H1 (cell line): ENCODE measurements around the gene VCPKMT. TPM values are rescaled to one million over a fixed set of nuclear protein-coding genes. Genes with fewer than 3 reads are reported as not detected.

Experiments
- CTCF ChIA-PET: fragments of 300-600 bp; sonication (Branson Sonifier 250); formaldehyde crosslinking; loops from one replicate; lab custom pipeline; 2021; ENCODE audit not compliant: partially characterized antibody; lab: Charles Lee
- POLR2A ChIA-PET: fragments of 300-600 bp; sonication (Branson Sonifier 250); formaldehyde crosslinking; loops from one replicate; lab custom pipeline; 2021; ENCODE audit warnings: inconsistent platforms; ENCODE audit not compliant: partially characterized antibody; lab: Charles Lee
- DNase-seq, 2 experiments: peaks; one replicate each; pipeline versions ENCODE4 v3.0.0 to v3.0.0-alpha.2; 2010 to 2022; ENCODE audit warnings: low spot score in 2 of 2, low read depth in 1 of 2, mixed read lengths in 1 of 2
- FAIRE-seq: peaks from 2 replicates; lab custom pipeline; 2011; peaks lifted over from hg19 to GRCh38; lab: Jason Lieb, UNC
- H2AFZ ChIP-seq: 2 replicates; pipeline ENCODE4 v1.8.1; 2012; ENCODE audit warnings: low read length, inconsistent platforms
- H2AK5ac ChIP-seq: 2 replicates; pipeline ENCODE4 v1.6.1; 2013; ENCODE audit warnings: low read depth, low read length
- H2BK120ac ChIP-seq: replicated peaks from 2 replicates; pipeline ENCODE3; 2013; ENCODE audit warnings: low read depth, low read length, inconsistent platforms
- H2BK12ac ChIP-seq: 2 replicates; pipeline ENCODE4 v1.6.1; 2013; ENCODE audit warnings: low read depth, low read length
- H2BK15ac ChIP-seq: 2 replicates; pipeline ENCODE4 v1.6.1; 2013; ENCODE audit warnings: low read length
- H2BK20ac ChIP-seq: 2 replicates; pipeline ENCODE4 v1.6.1; 2013; ENCODE audit warnings: low read length
- H2BK5ac ChIP-seq: 2 replicates; pipeline ENCODE4 v1.6.1; 2013; ENCODE audit warnings: low read depth, low read length
- H3K14ac ChIP-seq: 2 replicates; pipeline ENCODE4 v1.6.1; 2013; ENCODE audit warnings: inconsistent platforms; ENCODE audit not compliant: insufficient read length
- H3K18ac ChIP-seq: 2 replicates; pipeline ENCODE4 v1.6.1; 2013; ENCODE audit warnings: low read length; ENCODE audit errors: extremely low read depth
- H3K23ac ChIP-seq: 2 replicates; pipeline ENCODE4 v1.6.1; 2013; ENCODE audit warnings: inconsistent platforms; ENCODE audit not compliant: insufficient read length
- H3K23me2 ChIP-seq: 2 replicates; pipeline ENCODE4 v1.6.1; 2013; ENCODE audit warnings: low read depth, low read length
- H3K27ac ChIP-seq: 2 replicates; pipeline ENCODE4 v1.6.1; 2011; ENCODE audit warnings: low read depth, low read length, inconsistent platforms
- H3K27me3 ChIP-seq, 4 experiments: replicated peaks in 1 of 4; 1 replicate in 1 of 4; 2 replicates in 3 of 4; pipeline versions ENCODE4 v1.6.1 to v1.8.1; 2011 to 2013; ENCODE audit warnings: low read length in 3 of 4, mild to moderate bottlenecking in 3 of 4, inconsistent platforms in 2 of 4, mixed read lengths in 2 of 4, moderate library complexity in 1 of 4; ENCODE audit not compliant: control insufficient read depth in 3 of 4, insufficient read depth in 3 of 4; ENCODE audit errors: extremely low read depth in 1 of 4
- H3K36me3 ChIP-seq, 4 experiments: 2 replicates each; pipeline versions ENCODE4 v1.6.1 to v1.8.1; 2011 to 2013; ENCODE audit warnings: mild to moderate bottlenecking in 4 of 4, low read length in 3 of 4, moderate library complexity in 2 of 4, control low read depth in 1 of 4, inconsistent platforms in 1 of 4; ENCODE audit not compliant: insufficient read depth in 4 of 4, control insufficient read depth in 2 of 4
- H3K4ac ChIP-seq: replicated peaks from 2 replicates; pipeline ENCODE3; 2013; ENCODE audit warnings: low read length, low read depth, mixed read lengths, inconsistent platforms; ENCODE audit not compliant: insufficient read length
- H3K4me1 ChIP-seq, 4 experiments: replicated peaks in 1 of 4; 1 replicate in 1 of 4; 2 replicates in 3 of 4; pipeline versions ENCODE4 v1.6.1 to v1.8.1; 2011 to 2013; ENCODE audit warnings: low read length in 3 of 4, inconsistent platforms in 2 of 4, mixed read lengths in 1 of 4; ENCODE audit not compliant: insufficient read depth in 4 of 4, control insufficient read depth in 3 of 4
- H3K4me2 ChIP-seq, 2 experiments: 2 replicates each; pipeline versions ENCODE4 v1.6.1 to v1.8.1; 2011 to 2013; ENCODE audit warnings: low read depth in 2 of 2, low read length in 2 of 2, control low read depth in 1 of 2, inconsistent platforms in 1 of 2, mild to moderate bottlenecking in 1 of 2; ENCODE audit not compliant: insufficient read depth in 1 of 2
- H3K4me3 ChIP-seq, 4 experiments: fragments of 200-600, 300-600 bp in 1 of 4; sonication (generic), shearing (Covaris generic), sonication (Bioruptor Twin) in 1 of 4; 2 replicates each; pipeline versions ENCODE4 v1.5.1 to v1.8.1; 2011 to 2016; ENCODE audit warnings: low read length in 4 of 4, low read depth in 3 of 4, control low read depth in 2 of 4, inconsistent platforms in 2 of 4, mild to moderate bottlenecking in 2 of 4, mixed read lengths in 1 of 4, moderate library complexity in 1 of 4; ENCODE audit not compliant: insufficient read depth in 2 of 4; ENCODE audit errors: extremely low read depth in 1 of 4
- H3K56ac ChIP-seq: replicated peaks from 2 replicates; pipeline ENCODE3; 2013; ENCODE audit warnings: low read depth, mild to moderate bottlenecking, mixed read lengths, low read length, inconsistent platforms; ENCODE audit not compliant: insufficient read length
- H3K79me1 ChIP-seq: 2 replicates; pipeline ENCODE4 v1.6.1; 2013; ENCODE audit warnings: low read depth, low read length, control low read depth
- H3K79me2 ChIP-seq, 2 experiments: 2 replicates each; pipeline versions ENCODE4 v1.6.1 to v1.8.1; 2012 to 2013; ENCODE audit warnings: low read length in 2 of 2, mild to moderate bottlenecking in 2 of 2, inconsistent platforms in 1 of 2; ENCODE audit not compliant: insufficient read depth in 2 of 2, control insufficient read depth in 1 of 2
- H3K9ac ChIP-seq, 4 experiments: replicated peaks in 1 of 4; 1 replicate in 1 of 4; 2 replicates in 3 of 4; pipeline versions ENCODE4 v1.6.1 to v1.8.1; 2011 to 2013; ENCODE audit warnings: low read depth in 3 of 4, low read length in 3 of 4, control low read depth in 2 of 4, mild to moderate bottlenecking in 2 of 4, moderate library complexity in 2 of 4, inconsistent platforms in 1 of 4; ENCODE audit errors: extremely low read depth in 1 of 4
- H3K9me3 ChIP-seq, 2 experiments: 2 replicates each; pipeline versions ENCODE4 v1.6.1 to v1.8.1; 2012 to 2013; ENCODE audit warnings: mild to moderate bottlenecking in 2 of 2, moderate library complexity in 2 of 2, control low read depth in 1 of 2, inconsistent platforms in 1 of 2, low read depth in 1 of 2, low read length in 1 of 2, mixed read lengths in 1 of 2; ENCODE audit not compliant: insufficient read depth in 2 of 2
- H4K20me1 ChIP-seq, 2 experiments: replicated peaks in 1 of 2; 2 replicates each; pipeline versions ENCODE3 to v1.8.1; 2011 to 2013; ENCODE audit warnings: inconsistent platforms in 2 of 2, low read length in 2 of 2, mild to moderate bottlenecking in 1 of 2; ENCODE audit not compliant: insufficient read depth in 2 of 2, control insufficient read depth in 1 of 2
- H4K5ac ChIP-seq: 2 replicates; pipeline ENCODE4 v1.6.1; 2013; ENCODE audit warnings: low read length, low read depth, mixed read lengths, inconsistent platforms; ENCODE audit not compliant: insufficient read length
- H4K8ac ChIP-seq: 2 replicates; pipeline ENCODE4 v1.8.0; 2013; ENCODE audit warnings: mild to moderate bottlenecking, moderate library complexity, low read length, inconsistent platforms; ENCODE audit not compliant: insufficient read depth; ENCODE audit errors: extremely low read depth
- H4K91ac ChIP-seq: replicated peaks from 2 replicates; pipeline ENCODE3; 2013; ENCODE audit warnings: low read length, mixed read lengths, inconsistent platforms; ENCODE audit not compliant: insufficient read length
- FOSL1 ChIP-seq: IDR thresholded peaks from 2 replicates; pipeline ENCODE4 v1.6.1; 2011; ENCODE audit warnings: mild to moderate bottlenecking, low read depth, low read length, moderate library complexity; ENCODE audit not compliant: insufficient read depth
- WGBS, 2 experiments: shearing (Covaris generic) in 1 of 2; methylation state at CpG; one replicate each; pipeline versions ENCODE4 v1.1.6 to v1.1.7; 2013 to 2015; ENCODE audit warnings: low lambda C conversion rate in 2 of 2, mixed read lengths in 2 of 2, inconsistent platforms in 1 of 2, low coverage in 1 of 2, missing lambda C conversion rate in 1 of 2; ENCODE audit not compliant: insufficient replicate concordance in 2 of 2, insufficient coverage in 1 of 2, insufficient read length in 1 of 2; ENCODE audit errors: extremely low coverage in 1 of 2, missing lambda C conversion rate in 1 of 2; 5-methylcytosine and 5-hydroxymethylcytosine counted together
- polyA plus RNA-seq, 7 experiments: library from polyadenylated mRNA; depleted of rRNA in 3 of 7; stranded (reverse) in 5 of 7; unstranded in 2 of 7; fragments of >200 nt in 5 of 7; fragments of 200-250 nt in 2 of 7; gene quantifications; 1 replicate in 5 of 7; 2 replicates in 1 of 7; 4 replicates in 1 of 7; pipeline versions ENCODE4 v1.2.1 to v1.2.3, GENCODE V29; 2011 to 2013; ENCODE audit warnings: missing spikeins in 2 of 7, mixed read lengths in 2 of 7
- total RNA-seq: library from RNA; stranded (reverse); fragmentation: NEBNext Ultra II Directional; extraction: Animal tissue kit (Norgen Biotek cat#: 25700); gene quantifications from 2 replicates; pipeline ENCODE4 v1.2.1, GENCODE V29; 2021

VCPKMT gene
- total and polyA plus RNA-seq, 2 of the 8 experiments (the other 6 are each of a cell fraction or from before 2014, with no cell fraction given), result 3.8 to 7.1 TPM

- Histone ChIP-seq H3K56ac (no peak overlapping the region), H3K79me2 (no peaks in the 10 kb centered on the region), H3K9ac (no peak overlapping the region), H4K5ac (no peak overlapping the region), H2BK15ac (no peak overlapping the region), H4K8ac (no peak overlapping the region; the same call in 1 of the 2 replicates), H4K20me1 (no peaks in the 10 kb centered on the region), H2AFZ (no peak overlapping the region), H3K23ac (no peak overlapping the region), H3K79me1 (no peaks in the 10 kb centered on the region), H2BK120ac (no peak overlapping the region), H2AK5ac (no peak overlapping the region), H4K91ac (no peak overlapping the region), H2BK5ac (no peak overlapping the region), H2BK12ac (no peak overlapping the region), H3K18ac (no peak overlapping the region), H3K4me1 (no peaks in the 10 kb centered on the region), H3K36me3 (no peaks in the 10 kb centered on the region), H3K23me2 (no peaks in the 10 kb centered on the region), H3K27ac (no peak overlapping the region), H3K27me3 (no peaks in the 10 kb centered on the region), H2BK20ac (no peak overlapping the region), H3K9me3 (no peaks in the 10 kb centered on the region), H3K4me2 (no peak overlapping the region), H3K14ac (no peak overlapping the region), H3K4me3 (no peak overlapping the region), H3K4ac (no peak overlapping the region)
- TF ChIP-seq FOSL1, result no peak
- FAIRE-seq (no peak), DNase-seq (no peak)
- ChIA-PET CTCF (interaction anchor here (0.9 to 1.6 kb wide), 2 partner anchors 8 to 176 kb away, joined by 3 to 4 read pairs; no protein-coding TSS in a partner anchor), POLR2A (no interaction called here)
- whole genome bisulfite sequencing, 2 experiments, result 92% methylated on average over 17 of the region's 17 CpGs; no CpG with 5 or more reads in 1 of the 2 experiments
Observed at GRCh38 chr14:50083467-50084337, 32.7 kb downstream of the VCPKMT start.
